Measurements from ENCODE around the gene TTC4.

The TTC4 gene

DNA sequence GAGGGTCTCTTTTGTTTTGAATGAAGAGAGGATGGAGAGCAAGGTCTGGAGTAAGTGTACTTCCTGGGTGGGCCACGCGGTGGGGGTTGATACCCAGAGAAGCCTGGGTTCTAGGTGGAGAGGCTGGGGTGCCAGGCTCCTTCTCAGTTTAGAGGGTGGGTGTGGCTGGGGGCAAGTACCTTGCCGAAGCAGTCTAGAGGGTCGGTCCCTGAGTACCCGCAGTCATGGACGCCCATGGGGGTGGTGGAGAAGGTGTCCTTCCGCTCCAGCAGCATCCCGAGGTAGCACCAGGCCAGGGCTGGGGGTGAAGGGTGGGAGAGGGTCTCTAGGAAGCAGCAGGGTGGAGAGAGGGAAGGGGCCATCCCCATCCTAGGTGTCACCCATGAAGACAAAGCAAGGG is 71.1 kb downstream of the TTC4 start:
- no peak for DNase-seq

DNA sequence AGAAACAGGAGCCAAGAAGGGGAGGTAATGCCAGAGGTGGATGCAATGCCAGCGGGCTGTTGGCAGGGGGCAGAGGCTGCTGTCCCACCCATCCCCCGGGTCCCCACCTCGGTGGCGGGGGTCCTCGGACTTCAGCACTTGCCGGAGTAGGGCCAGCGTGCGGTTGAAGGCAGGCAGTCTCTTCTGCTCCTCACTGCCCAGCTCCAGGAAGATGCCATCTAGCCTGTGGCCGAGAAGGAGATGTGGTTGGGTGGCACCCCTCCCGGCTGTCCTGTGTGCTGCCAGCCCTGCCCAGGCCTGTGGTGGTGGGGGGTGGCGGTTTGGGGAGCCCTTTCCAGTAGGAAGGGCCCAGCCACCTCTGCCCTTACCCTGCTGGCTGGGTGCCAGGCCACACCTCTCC is 71.9 kb downstream of the TTC4 start:
- DNase-seq: no peak

DNA sequence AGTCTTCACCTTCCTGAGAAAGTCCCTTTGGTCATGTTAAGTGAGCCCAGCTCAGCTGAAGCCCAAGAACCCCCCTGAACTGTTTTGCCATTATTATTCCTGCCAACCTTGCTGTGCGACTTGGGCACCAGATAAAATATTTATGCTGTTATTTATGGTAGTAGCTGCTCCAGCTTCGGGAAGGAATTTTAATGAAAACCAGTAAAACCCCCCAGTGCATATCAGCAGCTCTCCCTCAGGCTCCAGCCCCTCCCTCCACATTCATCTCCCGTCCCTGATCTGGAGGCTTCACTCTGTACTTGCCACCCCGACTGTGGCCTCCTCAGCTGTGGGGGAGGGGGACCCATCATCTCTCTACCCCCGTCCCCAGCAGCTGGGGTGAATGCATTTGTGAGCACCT is 72.8 kb downstream of the TTC4 start:
- no peak for DNase-seq

DNA sequence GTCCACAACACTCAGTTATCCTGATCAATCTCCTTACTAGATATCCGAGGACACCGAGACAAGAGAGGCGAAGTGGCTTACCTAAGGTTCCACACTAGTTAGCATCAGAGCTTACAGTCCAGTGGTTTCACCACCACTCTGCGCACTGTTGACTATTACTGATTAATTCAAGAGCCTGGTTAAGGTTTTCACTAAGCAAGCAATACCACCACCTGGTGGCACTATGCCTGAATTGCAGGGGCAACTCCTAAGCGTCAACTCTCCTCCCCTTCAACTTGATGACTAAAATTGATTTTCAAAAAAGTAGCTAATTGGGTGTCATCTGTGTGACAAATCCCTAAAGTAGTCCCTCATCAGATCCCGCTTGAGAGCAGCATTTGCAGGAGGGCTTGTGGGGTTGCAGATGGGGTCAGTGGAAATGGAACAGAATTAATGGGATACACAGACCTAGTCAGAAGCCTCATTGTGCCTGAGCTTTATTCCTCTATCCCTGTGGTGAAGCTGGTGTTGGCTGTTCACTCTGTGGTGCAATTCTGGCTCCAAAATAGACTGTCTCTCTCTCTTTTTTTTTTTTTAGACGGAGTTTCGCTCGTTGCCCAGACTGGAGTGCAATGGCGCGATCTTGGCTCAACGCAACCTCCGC is 76.3 kb downstream of the TTC4 start:
- no peak for DNase-seq

Data from fibroblast of skin of scalp (primary cell).